Left lung (tissue), 10 donors: ENCODE results near the gene MAP3K4. TPM values are rescaled to one million over a fixed set of nuclear protein-coding genes. Genes with fewer than 3 reads are reported as not detected.

Experiments used
- ATAC-seq: fragments of 200-7000 bp; cut with Tn5 transposase; one replicate; pipeline ENCODE4 v1.9.1; 2020; ENCODE audit warnings: moderate library complexity
- DNase-seq, 4 donors: peaks; one replicate each; pipeline ENCODE4 v3.0.0-alpha.2; 2013 to 2020
- H3K27ac ChIP-seq, 2 donors: fragments of 200-600 bp; sonication (generic) in 1 of 2; one replicate each; pipeline versions ENCODE4 v1.5.0 to v1.8.0; 2020 to 2021
- H3K27me3 ChIP-seq, 2 donors: fragments of 200-600 bp; sonication (generic) in 1 of 2; one replicate each; pipeline versions ENCODE4 v1.5.0 to v1.8.0; 2020 to 2021
- H3K36me3 ChIP-seq, 2 donors: fragments of 200-600 bp; sonication (generic) in 1 of 2; one replicate each; pipeline versions ENCODE4 v1.5.0 to v1.8.0; 2020 to 2021
- H3K4me1 ChIP-seq, 2 donors: fragments of 200-600 bp; one replicate each; pipeline ENCODE4 v1.8.0; 2021
- H3K4me3 ChIP-seq, 2 donors: fragments of 200-600 bp; sonication (generic) in 1 of 2; one replicate each; pipeline versions ENCODE4 v1.5.0 to v1.8.0; 2020 to 2021; ENCODE audit warnings: mild to moderate bottlenecking in 1 of 2
- H3K9me3 ChIP-seq, 2 donors: fragments of 200-600 bp; sonication (generic) in 1 of 2; one replicate each; pipeline versions ENCODE4 v1.5.0 to v1.8.0; 2020 to 2021
- intact Hi-C, 2 donors: fragments of 100-400 bp; cut with DNase I; formaldehyde crosslinking; loops; one replicate each; pipeline versions ENCODE4 v1.11.2 to v1.14.2; 2022
- polyA plus RNA-seq, 6 donors: library from polyadenylated mRNA; unstranded; fragments of 120-200 nt; gene quantifications; one replicate each; pipeline ENCODE4 v1.2.1, GENCODE V29; 2013; ENCODE audit not compliant: insufficient read length in 6 of 6
- total RNA-seq, 2 donors: library from RNA; stranded (reverse); fragmentation: NEBNext Ultra II Directional; extraction: Animal tissue kit (Norgen Biotek cat#: 25700); gene quantifications; one replicate each; pipeline ENCODE4 v1.2.1, GENCODE V29; 2021
- TF ChIP-seq, protein P1 (sequence below), 2 donors: fragments of 200-600 bp; sonication (generic) in 1 of 2; IDR thresholded peaks; one replicate each; pipeline versions ENCODE4 v1.5.0 to v1.8.0; 2021; ENCODE audit warnings: antibody characterized with exemption in 2 of 2
- donor health status: DM: no; HTN: yes; CAD: no.
- donor health status: DM: no; HTN: no; CAD: no.

Gene MAP3K4
- total and polyA plus RNA-seq, 8 donors: 35.6 to 51.8 (median 45.8) TPM

DNA sequence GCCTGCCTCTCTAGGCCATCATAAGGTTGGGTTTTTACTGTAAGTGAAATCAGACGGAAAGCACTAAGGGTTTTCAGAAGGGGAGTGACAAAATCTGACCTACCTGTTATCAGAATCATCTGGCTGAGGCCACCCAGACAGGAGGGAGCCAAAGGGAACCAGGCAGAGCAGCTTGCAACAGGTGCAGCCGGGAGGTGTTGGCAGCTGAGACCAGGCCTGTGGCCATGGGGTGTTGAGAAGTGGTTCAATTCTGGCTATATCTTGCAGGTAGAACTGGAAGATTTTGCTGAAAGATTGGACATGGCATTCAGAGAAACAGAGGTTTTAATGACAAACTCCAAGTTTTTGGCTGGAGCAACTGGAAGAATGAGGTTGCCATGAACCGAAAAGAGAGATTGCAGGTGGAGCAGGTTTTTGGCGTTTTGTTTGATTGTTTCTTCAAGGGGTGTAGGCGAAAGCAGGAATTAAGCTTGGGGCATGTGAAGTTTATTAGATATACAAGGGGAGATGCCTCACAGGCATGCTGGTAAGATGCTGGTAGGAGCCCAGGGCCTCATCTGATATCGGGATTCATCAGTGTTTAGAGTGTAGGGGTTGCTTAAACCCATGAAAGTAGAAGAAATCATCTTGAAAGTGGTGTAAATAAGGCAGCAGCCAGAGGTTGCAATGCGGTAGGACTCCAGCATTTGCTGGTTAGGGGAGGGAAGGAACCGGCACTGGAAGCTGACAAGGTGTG lies 35.1 kb upstream of the MAP3K4 start:
- H3K4me1 ChIP-seq: no peaks in the 10 kb centered on the region
- no peak overlapping the region for H3K27ac ChIP-seq
- TF ChIP-seq, protein P1, sequence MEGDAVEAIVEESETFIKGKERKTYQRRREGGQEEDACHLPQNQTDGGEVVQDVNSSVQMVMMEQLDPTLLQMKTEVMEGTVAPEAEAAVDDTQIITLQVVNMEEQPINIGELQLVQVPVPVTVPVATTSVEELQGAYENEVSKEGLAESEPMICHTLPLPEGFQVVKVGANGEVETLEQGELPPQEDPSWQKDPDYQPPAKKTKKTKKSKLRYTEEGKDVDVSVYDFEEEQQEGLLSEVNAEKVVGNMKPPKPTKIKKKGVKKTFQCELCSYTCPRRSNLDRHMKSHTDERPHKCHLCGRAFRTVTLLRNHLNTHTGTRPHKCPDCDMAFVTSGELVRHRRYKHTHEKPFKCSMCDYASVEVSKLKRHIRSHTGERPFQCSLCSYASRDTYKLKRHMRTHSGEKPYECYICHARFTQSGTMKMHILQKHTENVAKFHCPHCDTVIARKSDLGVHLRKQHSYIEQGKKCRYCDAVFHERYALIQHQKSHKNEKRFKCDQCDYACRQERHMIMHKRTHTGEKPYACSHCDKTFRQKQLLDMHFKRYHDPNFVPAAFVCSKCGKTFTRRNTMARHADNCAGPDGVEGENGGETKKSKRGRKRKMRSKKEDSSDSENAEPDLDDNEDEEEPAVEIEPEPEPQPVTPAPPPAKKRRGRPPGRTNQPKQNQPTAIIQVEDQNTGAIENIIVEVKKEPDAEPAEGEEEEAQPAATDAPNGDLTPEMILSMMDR (IDR thresholded peaks at IDR 0.05): no peak
- peaks cover 0 to 6% of the 10 kb centered on the region in 2 donors for H3K27me3 ChIP-seq
- intact Hi-C loops: no loop called here
- no peaks in the 10 kb centered on the region for H3K36me3 ChIP-seq
- ATAC-seq: no peak
- H3K9me3 ChIP-seq: no peaks in the 10 kb centered on the region
- no peak overlapping the region for H3K4me3 ChIP-seq
- no peak for DNase-seq

DNA sequence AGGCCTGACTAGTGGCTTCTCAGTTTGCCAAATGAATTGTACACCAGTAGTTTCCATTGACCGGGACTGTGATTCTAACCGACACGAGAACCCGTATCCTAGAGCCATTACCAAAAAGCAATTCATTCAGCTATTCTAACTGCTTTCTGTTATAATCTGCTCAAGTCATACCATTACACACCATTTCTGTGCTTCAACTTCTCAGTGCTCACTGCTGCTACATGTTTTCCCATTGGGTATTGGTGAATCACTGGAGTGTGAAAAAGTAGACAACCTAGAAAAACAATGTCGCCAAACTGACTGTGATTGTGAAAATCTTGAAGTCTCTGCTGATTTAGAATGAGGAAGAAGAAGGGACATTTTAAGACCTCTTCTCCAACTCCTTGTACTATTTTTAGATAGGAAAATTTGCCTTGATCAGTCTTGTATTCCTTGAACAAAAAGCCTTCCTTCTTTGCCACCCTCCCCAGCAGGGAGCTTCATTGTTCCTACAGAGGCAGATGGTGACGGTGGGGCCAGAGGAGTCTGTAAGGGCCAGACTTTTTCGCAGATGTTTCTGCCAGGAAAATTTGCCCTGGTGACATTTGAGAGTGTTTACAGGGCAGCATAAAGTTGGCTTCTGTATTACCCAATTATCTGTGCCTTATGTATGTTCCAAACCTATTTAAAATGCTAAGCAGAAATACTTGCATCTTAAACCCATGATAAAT lies 31.7 kb upstream of the MAP3K4 start:
- Histone ChIP-seq H3K27ac (no peak overlapping the region), H3K4me3 (no peak overlapping the region), H3K36me3 (no peaks in the 10 kb centered on the region), H3K4me1 (no peaks in the 10 kb centered on the region), H3K27me3 (peaks cover 0 to 6% of the 10 kb centered on the region in 2 donors), H3K9me3 (no peaks in the 10 kb centered on the region)
- TF ChIP-seq, protein P1 (IDR thresholded peaks at IDR 0.05): no peak
- DNase-seq (no peak), ATAC-seq (no peak)
- intact Hi-C loops: no loop called here

DNA sequence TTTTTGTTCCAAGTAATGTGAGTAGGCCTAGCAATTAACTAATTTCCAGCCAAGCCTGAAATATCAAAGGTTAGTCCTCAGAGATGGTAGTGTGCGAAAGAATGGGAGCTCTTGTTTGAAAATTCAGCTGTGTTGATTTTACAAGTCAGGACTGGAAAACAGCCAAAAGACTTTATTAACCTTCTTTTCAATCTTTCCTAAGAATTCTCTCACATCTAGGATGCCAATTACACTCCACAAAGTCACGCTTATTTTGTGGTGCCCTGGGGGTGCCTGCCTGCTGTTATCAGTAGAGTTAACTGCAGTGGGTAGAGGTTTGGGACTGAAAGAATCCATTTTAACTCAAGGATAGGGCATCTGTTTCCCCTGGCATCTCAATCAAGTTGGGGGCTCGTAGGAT lies 30.7 kb upstream of the MAP3K4 start:
- ATAC-seq: no peak
- Histone ChIP-seq H3K4me3 (no peak overlapping the region), H3K36me3 (no peaks in the 10 kb centered on the region), H3K27me3 (peaks cover 0 to 6% of the 10 kb centered on the region in 2 donors), H3K9me3 (no peaks in the 10 kb centered on the region), H3K4me1 (no peaks in the 10 kb centered on the region), H3K27ac (no peak overlapping the region)
- no peak for DNase-seq
- intact Hi-C loops: no loop called here
- TF ChIP-seq, protein P1 (IDR thresholded peaks at IDR 0.05): no peak

DNA sequence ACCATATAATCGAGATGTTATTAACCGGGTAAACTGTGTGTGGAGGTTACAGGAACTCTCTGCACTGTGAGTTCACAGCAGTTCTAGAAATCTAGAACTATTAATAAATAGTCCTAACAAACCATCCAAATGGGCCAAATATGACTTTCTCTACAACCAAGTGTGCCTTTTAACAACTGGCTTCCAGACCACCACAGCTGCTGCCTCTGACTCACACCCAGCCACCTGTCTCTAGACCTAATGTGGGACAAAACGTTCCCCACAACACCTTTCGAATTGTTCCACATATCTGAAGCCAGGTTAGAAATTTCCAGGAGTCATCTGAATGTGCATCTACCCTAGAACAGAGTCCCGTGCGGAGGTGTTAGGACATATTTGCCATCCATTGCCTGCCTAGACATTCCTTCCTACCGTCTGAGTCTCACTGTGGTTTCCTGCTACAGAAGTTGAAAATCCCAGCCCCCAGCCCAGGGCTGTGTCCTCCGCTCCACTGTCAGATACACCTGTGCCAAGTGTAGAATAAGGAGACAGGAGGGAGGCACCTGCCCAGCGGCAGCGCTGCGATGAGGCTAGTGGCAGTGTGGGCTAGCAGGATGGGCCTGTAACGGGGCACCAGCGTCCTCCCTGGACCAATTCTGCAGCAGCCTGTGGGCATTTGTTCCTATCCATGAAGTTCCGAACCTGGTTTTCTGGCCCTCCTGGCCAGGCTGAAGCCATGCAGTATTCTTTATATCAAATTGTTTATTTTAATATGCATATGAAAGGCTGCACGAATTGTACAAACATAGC lies 28.5 kb upstream of the MAP3K4 start:
- Histone ChIP-seq H3K36me3 (no peaks in the 10 kb centered on the region), H3K4me1 (no peaks in the 10 kb centered on the region), H3K27ac (no peak overlapping the region), H3K9me3 (no peaks in the 10 kb centered on the region), H3K27me3 (no peaks in the 10 kb centered on the region), H3K4me3 (no peak overlapping the region)
- ATAC-seq (no peak), DNase-seq (no peak)
- intact Hi-C loops: no loop called here
- TF ChIP-seq, protein P1 (IDR thresholded peaks at IDR 0.05): no peak

DNA sequence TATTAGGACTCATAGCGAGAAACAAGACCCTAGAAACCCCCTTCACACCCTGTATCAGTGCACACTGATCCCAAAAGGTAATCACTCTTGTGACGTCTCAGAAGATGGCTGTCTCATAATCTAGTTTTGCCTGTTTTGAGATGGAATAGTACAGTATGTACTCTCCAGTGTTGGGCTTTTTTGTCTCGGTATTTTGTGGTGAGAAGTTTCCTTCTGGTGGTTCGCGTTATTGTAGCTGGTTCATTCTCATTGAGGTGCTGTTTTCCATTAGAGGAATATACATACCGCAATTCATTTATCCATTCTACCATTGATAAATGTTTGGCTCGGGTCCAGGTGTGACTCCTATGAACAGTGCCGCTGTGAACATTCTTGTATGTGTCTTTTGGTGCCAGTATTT lies 27.9 kb upstream of the MAP3K4 start:
- H3K36me3 ChIP-seq: no peaks in the 10 kb centered on the region
- intact Hi-C loops: no loop called here
- DNase-seq (no peak), ATAC-seq (no peak)
- no peaks in the 10 kb centered on the region for H3K9me3 ChIP-seq
- no peaks in the 10 kb centered on the region for H3K27me3 ChIP-seq
- H3K4me3 ChIP-seq: no peak overlapping the region
- H3K27ac ChIP-seq: no peak overlapping the region
- H3K4me1 ChIP-seq: no peaks in the 10 kb centered on the region
- TF ChIP-seq, protein P1 (IDR thresholded peaks at IDR 0.05): no peak
